Liver (tissue), 9 donors: ENCODE measurements around the gene KCNK10. TPM values are rescaled to one million over a fixed set of nuclear protein-coding genes. Genes with fewer than 3 reads are reported as not detected.

Experiments
- DNase-seq: peaks from one replicate; pipeline ENCODE4 v3.0.0-alpha.2; 2017; ENCODE audit warnings: low spot score
- H3K27ac ChIP-seq, 2 donors: one replicate each; pipeline ENCODE4 v1.7.0; 2013; ENCODE audit warnings: inconsistent platforms in 2 of 2, low read length in 2 of 2, control low read depth in 1 of 2, low read depth in 1 of 2, mild to moderate bottlenecking in 1 of 2
- H3K27me3 ChIP-seq, 4 donors: one replicate each; pipeline versions ENCODE4 v1.6.1 to v1.7.0; 2013; ENCODE audit warnings: low read length in 3 of 4, inconsistent platforms in 1 of 4, mild to moderate bottlenecking in 1 of 4, moderate library complexity in 1 of 4; ENCODE audit not compliant: control insufficient read depth in 4 of 4, insufficient read depth in 4 of 4
- H3K36me3 ChIP-seq, 4 donors: one replicate each; pipeline versions ENCODE4 v1.6.1 to v1.7.0; 2013; ENCODE audit warnings: low read length in 3 of 4, mild to moderate bottlenecking in 3 of 4, low read depth in 1 of 4, moderate library complexity in 1 of 4; ENCODE audit not compliant: control insufficient read depth in 4 of 4, insufficient read depth in 3 of 4
- H3K4me1 ChIP-seq, 4 donors: one replicate each; pipeline versions ENCODE4 v1.6.1 to v1.7.0; 2013; ENCODE audit warnings: low read length in 3 of 4, mild to moderate bottlenecking in 3 of 4, moderate library complexity in 1 of 4; ENCODE audit not compliant: control insufficient read depth in 4 of 4, insufficient read depth in 4 of 4
- H3K4me3 ChIP-seq, 3 donors: one replicate each; pipeline versions ENCODE4 v1.6.1 to v1.7.0; 2013; ENCODE audit warnings: low read length in 3 of 3, control low read depth in 1 of 3, low read depth in 1 of 3, mild to moderate bottlenecking in 1 of 3
- H3K9ac ChIP-seq, 2 donors: one replicate each; pipeline ENCODE4 v1.7.0; 2013; ENCODE audit warnings: low read length in 2 of 2, mild to moderate bottlenecking in 2 of 2, moderate library complexity in 2 of 2, control low read depth in 1 of 2, low read depth in 1 of 2
- H3K9me3 ChIP-seq, 4 donors: one replicate each; pipeline versions ENCODE4 v1.6.1 to v1.7.0; 2013; ENCODE audit warnings: low read length in 3 of 4; ENCODE audit not compliant: control insufficient read depth in 4 of 4
- ATF3 ChIP-seq: IDR thresholded peaks from 2 replicates; pipeline ENCODE4 v1.6.1; 2016; ENCODE audit warnings: antibody characterized with exemption
- CTCF ChIP-seq: fragments of 150-350 bp; IDR thresholded peaks from 2 replicates; pipeline ENCODE4 v1.5.1; 2017; ENCODE audit warnings: improper control_type of control experiment, low read depth, low read length; ENCODE audit not compliant: missing input control
- EGR1 ChIP-seq, 2 donors: IDR thresholded peaks; 2 replicates each; pipeline ENCODE4 v1.6.1; 2016 to 2018; ENCODE audit warnings: antibody characterized with exemption in 2 of 2, low read depth in 2 of 2
- FOXA1 ChIP-seq: IDR thresholded peaks from 2 replicates; pipeline ENCODE4 v1.6.1; 2016; ENCODE audit warnings: antibody characterized with exemption
- FOXA2 ChIP-seq: IDR thresholded peaks from 2 replicates; pipeline ENCODE4 v1.6.1; 2016; ENCODE audit warnings: antibody characterized with exemption
- GABPA ChIP-seq, 2 donors: IDR thresholded peaks in 1 of 2; conservative IDR thresholded peaks in 1 of 2; 2 replicates each; pipeline ENCODE4 v1.6.1; 2016; ENCODE audit warnings: antibody characterized with exemption in 2 of 2, mild to moderate bottlenecking in 1 of 2, moderate library complexity in 1 of 2
- HNF4A ChIP-seq, 2 donors: conservative IDR thresholded peaks; 2 replicates each; pipeline ENCODE4 v1.6.1; 2016; ENCODE audit warnings: antibody characterized with exemption in 2 of 2, mild to moderate bottlenecking in 2 of 2
- HNF4G ChIP-seq: IDR thresholded peaks from 2 replicates; pipeline ENCODE4 v1.6.1; 2016; ENCODE audit warnings: antibody characterized with exemption
- JUND ChIP-seq, 2 donors: IDR thresholded peaks; 2 replicates each; pipeline ENCODE4 v1.6.1; 2016; ENCODE audit warnings: antibody characterized with exemption in 2 of 2
- NR2F2 ChIP-seq: IDR thresholded peaks from 2 replicates; pipeline ENCODE4 v1.6.1; 2016; ENCODE audit warnings: antibody characterized with exemption
- RAD21 ChIP-seq, 2 donors: IDR thresholded peaks; 2 replicates each; pipeline ENCODE4 v1.6.1; 2016; ENCODE audit warnings: antibody characterized with exemption in 2 of 2, mild to moderate bottlenecking in 2 of 2
- RXRA ChIP-seq, 2 donors: IDR thresholded peaks; 2 replicates each; pipeline ENCODE4 v1.6.1; 2017 to 2018; ENCODE audit warnings: antibody characterized with exemption in 2 of 2, mild to moderate bottlenecking in 1 of 2
- SP1 ChIP-seq: IDR thresholded peaks from 2 replicates; pipeline ENCODE4 v1.6.1; 2018; ENCODE audit warnings: antibody characterized with exemption, mild to moderate bottlenecking
- TAF1 ChIP-seq: conservative IDR thresholded peaks from 2 replicates; pipeline ENCODE4 v1.6.1; 2016; ENCODE audit warnings: antibody characterized with exemption, mild to moderate bottlenecking
- YY1 ChIP-seq: IDR thresholded peaks from 2 replicates; pipeline ENCODE4 v1.6.1; 2016; ENCODE audit warnings: antibody characterized with exemption, mild to moderate bottlenecking
- WGBS: extraction: QIAGEN DNeasy Blood & Tissue Kit; methylation state at CpG from one replicate; pipeline ENCODE4 v1.1.7; 2013; 5-methylcytosine and 5-hydroxymethylcytosine counted together
- polyA plus RNA-seq, 2 donors: library from polyadenylated mRNA; stranded (reverse) in 1 of 2; unstranded in 1 of 2; fragments of 200-250 nt in 1 of 2; fragments of >200 nt in 1 of 2; fragmentation: Nextera tagmentation in 1 of 2; extraction: Ambion mirVana in 1 of 2; gene quantifications; one replicate each; pipeline versions ENCODE4 v1.2.1 to v1.2.3, GENCODE V29; 2013 to 2015
- total RNA-seq, 2 donors: library from RNA; depleted of rRNA; stranded (reverse); fragments of >200 nt; gene quantifications; one replicate each; pipeline ENCODE4 v1.2.3, GENCODE V29; 2014
- TF ChIP-seq, protein P1 (sequence below): IDR thresholded peaks from 2 replicates; pipeline ENCODE4 v1.6.1; 2016; ENCODE audit warnings: antibody characterized with exemption, mild to moderate bottlenecking
- TF ChIP-seq, protein P2 (sequence below): IDR thresholded peaks from 2 replicates; pipeline ENCODE4 v1.6.1; 2016; ENCODE audit warnings: antibody characterized with exemption
- TF ChIP-seq, protein P3 (sequence below): IDR thresholded peaks from 2 replicates; pipeline ENCODE4 v1.6.1; 2016; ENCODE audit warnings: antibody characterized with exemption
- donor health status: healthy.
- donor health status: healthy.
- donor health status: healthy.
- donor health status: healthy.
- donor health status: healthy.

The KCNK10 gene
- total and polyA plus RNA-seq, 4 donors = 0.05 TPM; not detected in 3

GRCh38 chr14:88327497-88327896, 4.4 kb upstream of the KCNK10 start:
- DNase-seq = no peak
- Histone ChIP-seq H3K4me3 (no peak overlapping the region), H3K27ac (no peak overlapping the region), H3K27me3 (peaks cover 2 to 20% (median 7%) of the 10 kb centered on the region in 4 donors), H3K9ac (no peak overlapping the region), H3K36me3 (no peaks in the 10 kb centered on the region), H3K9me3 (peaks cover 0 to 4% (median under 1%) of the 10 kb centered on the region in 4 donors), H3K4me1 (peaks cover 6 to 14% (median 11%) of the 10 kb centered on the region in 4 donors)
- WGBS = 60% methylated on average over 1 of the region's 1 CpG
- TF ChIP-seq, protein P1, sequence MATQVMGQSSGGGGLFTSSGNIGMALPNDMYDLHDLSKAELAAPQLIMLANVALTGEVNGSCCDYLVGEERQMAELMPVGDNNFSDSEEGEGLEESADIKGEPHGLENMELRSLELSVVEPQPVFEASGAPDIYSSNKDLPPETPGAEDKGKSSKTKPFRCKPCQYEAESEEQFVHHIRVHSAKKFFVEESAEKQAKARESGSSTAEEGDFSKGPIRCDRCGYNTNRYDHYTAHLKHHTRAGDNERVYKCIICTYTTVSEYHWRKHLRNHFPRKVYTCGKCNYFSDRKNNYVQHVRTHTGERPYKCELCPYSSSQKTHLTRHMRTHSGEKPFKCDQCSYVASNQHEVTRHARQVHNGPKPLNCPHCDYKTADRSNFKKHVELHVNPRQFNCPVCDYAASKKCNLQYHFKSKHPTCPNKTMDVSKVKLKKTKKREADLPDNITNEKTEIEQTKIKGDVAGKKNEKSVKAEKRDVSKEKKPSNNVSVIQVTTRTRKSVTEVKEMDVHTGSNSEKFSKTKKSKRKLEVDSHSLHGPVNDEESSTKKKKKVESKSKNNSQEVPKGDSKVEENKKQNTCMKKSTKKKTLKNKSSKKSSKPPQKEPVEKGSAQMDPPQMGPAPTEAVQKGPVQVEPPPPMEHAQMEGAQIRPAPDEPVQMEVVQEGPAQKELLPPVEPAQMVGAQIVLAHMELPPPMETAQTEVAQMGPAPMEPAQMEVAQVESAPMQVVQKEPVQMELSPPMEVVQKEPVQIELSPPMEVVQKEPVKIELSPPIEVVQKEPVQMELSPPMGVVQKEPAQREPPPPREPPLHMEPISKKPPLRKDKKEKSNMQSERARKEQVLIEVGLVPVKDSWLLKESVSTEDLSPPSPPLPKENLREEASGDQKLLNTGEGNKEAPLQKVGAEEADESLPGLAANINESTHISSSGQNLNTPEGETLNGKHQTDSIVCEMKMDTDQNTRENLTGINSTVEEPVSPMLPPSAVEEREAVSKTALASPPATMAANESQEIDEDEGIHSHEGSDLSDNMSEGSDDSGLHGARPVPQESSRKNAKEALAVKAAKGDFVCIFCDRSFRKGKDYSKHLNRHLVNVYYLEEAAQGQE = no peak

GRCh38 chr14:88326352-88327103, 3.5 kb upstream of the KCNK10 start:
- TF ChIP-seq TAF1 (no peak), CTCF (no peak), HNF4G (no peak), NR2F2 (no peak), YY1 (no peak), EGR1 (IDR thresholded peaks at IDR 0.05; ENCODE audit: low read depth in 2 of 2) (no peak), HNF4A (conservative IDR thresholded peaks at IDR 0.05) (no peak), GABPA (IDR thresholded peaks at IDR 0.05 in 1 of 2, conservative IDR thresholded peaks at IDR 0.05 in 1 of 2) (no peak), FOXA1 (no peak), RAD21 (IDR thresholded peaks at IDR 0.05) (no peak), FOXA2 (no peak), SP1 (no peak), RXRA (IDR thresholded peaks at IDR 0.05) (no peak), JUND (IDR thresholded peaks at IDR 0.05) (no peak), ATF3 (no peak)
- TF ChIP-seq, protein P1 = no peak
- TF ChIP-seq, protein P2, sequence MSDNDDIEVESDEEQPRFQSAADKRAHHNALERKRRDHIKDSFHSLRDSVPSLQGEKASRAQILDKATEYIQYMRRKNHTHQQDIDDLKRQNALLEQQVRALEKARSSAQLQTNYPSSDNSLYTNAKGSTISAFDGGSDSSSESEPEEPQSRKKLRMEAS = no peak
- TF ChIP-seq, protein P3, sequence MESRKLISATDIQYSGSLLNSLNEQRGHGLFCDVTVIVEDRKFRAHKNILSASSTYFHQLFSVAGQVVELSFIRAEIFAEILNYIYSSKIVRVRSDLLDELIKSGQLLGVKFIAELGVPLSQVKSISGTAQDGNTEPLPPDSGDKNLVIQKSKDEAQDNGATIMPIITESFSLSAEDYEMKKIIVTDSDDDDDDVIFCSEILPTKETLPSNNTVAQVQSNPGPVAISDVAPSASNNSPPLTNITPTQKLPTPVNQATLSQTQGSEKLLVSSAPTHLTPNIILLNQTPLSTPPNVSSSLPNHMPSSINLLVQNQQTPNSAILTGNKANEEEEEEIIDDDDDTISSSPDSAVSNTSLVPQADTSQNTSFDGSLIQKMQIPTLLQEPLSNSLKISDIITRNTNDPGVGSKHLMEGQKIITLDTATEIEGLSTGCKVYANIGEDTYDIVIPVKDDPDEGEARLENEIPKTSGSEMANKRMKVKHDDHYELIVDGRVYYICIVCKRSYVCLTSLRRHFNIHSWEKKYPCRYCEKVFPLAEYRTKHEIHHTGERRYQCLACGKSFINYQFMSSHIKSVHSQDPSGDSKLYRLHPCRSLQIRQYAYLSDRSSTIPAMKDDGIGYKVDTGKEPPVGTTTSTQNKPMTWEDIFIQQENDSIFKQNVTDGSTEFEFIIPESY = no peak

More at GRCh38 chr14:88326352-88327103, 3.5 kb upstream of the KCNK10 start:
- Histone ChIP-seq H3K4me1 (peaks cover 7 to 17% (median 12%) of the 10 kb centered on the region in 4 donors), H3K27ac (no peak overlapping the region), H3K9ac (no peak overlapping the region), H3K36me3 (no peaks in the 10 kb centered on the region), H3K9me3 (peaks cover 0 to 4% (median under 1%) of the 10 kb centered on the region in 4 donors), H3K4me3 (no peak overlapping the region), H3K27me3 (peaks cover 2 to 21% (median 7%) of the 10 kb centered on the region in 4 donors)
- 3% methylated on average over 37 of the region's 37 CpGs for WGBS
- no peak for DNase-seq
